CD4-positive, alpha-beta T cell treated with Interleukin-1 beta for 1 hour (primary cell): Measurements from ENCODE around the gene HLCS.

ENCODE experiments used
- DNase-seq, 2 donors: peaks; one replicate each; pipeline ENCODE4 v3.0.0-alpha.2; 2020 to 2022

HLCS gene

GRCh38 chr21:36879827-36880226, 86.6 kb downstream of the HLCS start:
- no peak for DNase-seq

DNA sequence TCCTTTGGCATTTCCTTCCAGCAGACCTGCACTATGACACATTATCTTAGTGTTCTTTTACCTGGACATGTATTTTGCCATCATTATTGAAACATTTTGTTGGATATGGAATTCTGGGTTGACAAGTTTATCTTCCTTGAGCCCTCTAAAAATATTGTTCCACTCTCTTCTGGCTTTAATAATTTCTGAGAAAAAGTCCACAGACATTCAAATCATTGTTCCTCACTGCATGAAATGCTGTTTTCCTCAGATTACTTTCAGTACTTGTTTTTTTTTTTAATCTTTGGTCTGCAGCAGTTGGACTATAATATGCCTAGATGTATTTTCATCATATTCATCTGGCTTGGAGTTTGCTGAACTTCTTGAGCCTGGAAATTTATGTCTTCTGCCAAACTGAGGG, 88.7 kb downstream of the HLCS start:
- DNase-seq = no peak

DNA sequence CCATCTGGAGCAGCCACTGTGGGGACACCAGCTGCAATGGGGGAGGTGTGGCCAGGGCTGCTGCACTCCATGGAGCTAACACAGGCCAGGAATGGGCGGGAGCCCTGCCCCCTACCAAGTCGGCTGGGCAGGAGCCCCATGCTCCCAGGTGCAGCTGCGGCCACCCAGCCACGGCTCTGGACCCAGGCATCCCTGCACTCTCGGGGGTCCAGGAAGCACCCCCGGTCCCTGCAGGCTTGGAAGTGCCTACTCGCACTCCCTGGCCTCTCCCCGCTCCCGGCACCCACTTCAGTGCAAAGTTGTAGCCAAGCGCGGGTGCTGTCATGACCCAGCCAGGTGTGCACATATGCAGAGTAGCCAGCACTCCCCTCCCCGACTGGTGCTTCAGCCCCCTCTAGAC, 91.8 kb downstream of the HLCS start:
- no peak for DNase-seq

DNA sequence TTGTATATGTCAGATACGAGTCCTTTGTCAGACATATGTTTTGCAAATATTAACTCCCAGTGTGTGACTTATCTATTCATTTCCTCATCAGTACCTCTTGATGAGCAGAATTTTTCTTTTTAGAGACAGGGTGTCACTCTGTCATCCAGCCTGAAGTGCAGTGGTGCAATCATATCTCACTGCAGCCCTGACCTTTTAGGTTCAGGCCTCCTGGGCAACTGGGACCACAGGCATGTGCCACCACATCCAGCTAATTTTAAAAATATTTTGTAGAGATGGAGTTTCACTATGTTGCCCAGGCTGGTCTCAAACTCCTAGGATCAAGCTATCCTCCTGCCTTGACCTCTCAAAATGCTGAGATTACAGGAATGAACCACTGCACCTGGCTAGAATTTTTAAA, 93.0 kb downstream of the HLCS start:
- no peak for DNase-seq

DNA sequence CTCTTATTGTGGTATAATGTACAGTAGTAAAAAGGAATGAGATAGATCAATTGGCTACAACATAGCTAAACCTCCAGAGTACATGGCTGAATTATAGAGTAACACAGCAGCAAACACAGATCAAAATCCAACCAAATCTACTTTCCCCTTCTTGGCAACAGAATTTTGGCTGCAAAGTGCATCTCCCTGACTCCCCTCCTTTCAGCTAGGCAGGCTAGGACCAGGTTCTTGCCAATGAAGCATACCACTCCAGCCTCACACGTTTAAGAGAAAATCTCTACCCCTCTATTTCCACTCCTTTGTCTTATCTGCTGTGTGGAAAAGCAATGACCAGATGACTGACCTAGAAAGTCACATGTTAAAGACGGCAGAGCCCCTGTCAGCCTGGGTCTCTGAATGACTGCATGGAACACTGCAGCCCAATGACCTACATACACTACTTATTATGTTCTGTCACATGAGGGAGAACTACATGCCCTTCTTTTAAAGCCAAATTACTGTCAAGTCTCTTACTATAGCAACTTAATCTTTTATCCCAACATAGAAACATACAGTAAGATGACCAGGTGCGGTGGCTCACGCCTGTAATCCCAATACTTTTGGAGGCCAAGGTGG, 99.1 kb downstream of the HLCS start:
- DNase-seq = no peak

GRCh38 chr21:36866419-36866818, 100.0 kb downstream of the HLCS start:
- no peak for DNase-seq

DNA sequence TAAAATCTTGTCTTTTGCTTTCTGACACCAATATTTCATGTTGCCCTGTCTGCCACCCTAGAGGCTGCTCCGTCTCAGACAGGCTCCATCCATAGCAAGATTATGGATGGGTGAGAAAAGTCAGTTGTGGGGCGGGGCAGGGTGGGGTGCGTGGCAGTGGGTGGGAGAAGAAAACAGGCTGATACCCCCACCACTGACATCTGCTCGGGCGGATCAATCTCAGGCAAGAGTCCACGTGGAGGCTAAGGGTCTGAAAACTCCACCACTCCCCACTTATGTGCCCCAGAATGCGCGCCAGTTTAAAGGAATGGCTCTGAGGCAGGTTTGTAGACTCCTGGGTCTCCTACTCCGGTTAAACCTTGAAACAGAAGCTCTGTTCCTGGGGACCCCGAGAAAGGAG, 101.5 kb downstream of the HLCS start:
- no peak for DNase-seq

- no peak for DNase-seq
Measured at GRCh38 chr21:36863260-36863659, 103.2 kb downstream of the HLCS start.

DNA sequence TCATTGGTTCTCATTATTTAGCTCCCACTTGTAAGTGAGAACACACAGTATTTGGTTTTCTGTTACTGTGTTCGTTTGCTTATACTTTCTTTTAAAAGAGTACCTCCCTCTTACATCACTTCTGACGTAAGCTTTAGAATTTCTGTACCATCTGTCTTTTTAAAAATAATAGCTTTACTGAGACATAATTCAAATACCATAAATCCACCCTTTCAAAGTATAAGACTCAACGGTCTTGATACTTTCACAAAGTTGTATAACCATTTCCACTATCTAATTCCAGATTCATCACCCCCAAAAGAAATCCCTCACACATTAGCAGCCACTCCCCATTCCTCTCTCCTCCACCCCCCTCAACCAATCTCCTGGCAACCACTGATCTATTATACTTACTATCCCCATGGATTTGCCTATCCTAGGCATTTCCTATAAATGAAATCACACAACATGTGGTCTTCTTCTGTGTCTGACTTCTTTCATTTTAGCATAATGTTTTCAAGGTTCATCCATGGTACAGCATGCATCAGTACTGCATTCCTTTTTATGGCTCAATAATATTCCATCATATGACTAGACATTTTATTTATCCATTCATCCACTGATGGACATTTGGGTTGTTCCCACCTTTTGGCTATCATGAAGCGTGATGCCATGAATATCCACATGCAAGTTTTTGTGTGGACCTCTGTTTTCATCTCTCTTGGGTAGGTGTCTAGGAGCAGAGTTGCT, 104.7 kb downstream of the HLCS start:
- no peak for DNase-seq

DNA sequence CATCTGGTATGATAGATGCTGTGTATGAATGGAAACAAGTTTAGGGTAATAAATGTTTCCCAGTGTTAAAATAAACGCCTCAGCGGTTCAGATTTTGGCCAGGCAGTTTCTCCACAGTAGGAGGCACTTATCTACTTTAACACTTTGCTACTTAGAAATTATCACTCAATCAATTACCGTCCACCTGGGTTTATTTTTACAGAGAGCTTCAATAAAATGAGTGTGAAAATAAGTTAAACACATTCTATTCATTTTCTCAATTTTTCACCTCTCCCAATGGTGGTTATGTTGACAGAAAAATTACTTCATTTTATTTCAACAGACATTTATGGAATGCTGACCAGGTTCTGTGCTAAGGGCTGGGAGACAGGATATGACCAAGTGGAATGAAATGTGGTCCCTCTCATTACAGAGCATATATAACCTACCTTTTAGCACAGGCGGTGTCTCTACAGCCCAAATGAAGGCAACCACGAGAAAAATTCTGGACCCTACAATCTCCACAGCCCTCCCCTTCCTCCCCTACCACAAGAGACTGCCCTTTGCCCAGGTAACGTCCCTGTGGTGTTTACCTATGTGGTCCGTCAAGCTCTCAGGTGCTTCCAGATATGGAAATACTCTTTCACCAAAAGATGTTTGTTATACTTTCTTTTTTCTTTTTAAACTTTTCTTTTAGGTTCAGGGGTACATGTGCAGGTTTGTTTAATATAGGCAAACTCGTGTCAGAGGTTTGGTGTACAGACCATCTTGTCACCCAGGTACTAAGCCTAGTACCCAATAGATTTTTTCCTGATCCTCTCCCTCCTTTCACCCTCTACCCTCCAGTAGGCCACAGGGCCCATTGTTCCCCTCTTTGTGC, 105.5 kb downstream of the HLCS start:
- no peak for DNase-seq

DNA sequence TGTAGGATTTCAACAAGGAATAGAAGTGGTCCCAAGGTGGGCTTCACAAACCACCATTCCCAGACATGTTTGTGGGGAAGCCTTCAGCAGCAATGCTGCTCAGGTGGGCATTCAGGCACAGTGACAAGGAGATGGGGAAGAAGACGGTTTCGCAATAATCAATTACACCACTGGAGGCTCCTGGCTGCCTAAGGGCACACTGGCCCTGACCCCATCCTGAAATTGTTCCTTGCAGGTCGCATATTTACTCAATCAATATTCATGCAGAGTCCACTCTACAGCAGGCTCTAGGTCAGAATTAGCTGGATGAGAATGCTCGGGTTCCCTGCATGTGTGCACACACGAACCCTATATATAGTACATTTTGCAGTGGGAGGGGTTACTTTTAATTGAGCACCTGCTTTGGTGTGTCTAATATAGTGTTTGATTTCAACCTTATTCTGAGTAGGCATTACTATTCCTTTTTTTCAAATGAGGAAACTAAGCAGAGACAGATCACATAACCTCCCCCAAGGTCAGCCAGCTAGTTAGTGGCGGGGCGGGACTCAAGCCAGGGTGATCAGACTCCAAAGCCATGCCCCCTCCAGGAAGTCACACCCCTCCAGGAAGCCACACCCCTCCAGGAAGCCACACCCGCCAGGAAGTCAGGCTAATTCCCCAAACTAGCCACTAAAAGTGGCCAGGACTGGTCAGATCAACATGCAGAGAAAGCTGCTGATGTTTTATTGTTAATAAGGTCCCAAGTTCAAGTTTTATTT, 106.5 kb downstream of the HLCS start:
- DNase-seq = peak; percentile 49 to 75

DNA sequence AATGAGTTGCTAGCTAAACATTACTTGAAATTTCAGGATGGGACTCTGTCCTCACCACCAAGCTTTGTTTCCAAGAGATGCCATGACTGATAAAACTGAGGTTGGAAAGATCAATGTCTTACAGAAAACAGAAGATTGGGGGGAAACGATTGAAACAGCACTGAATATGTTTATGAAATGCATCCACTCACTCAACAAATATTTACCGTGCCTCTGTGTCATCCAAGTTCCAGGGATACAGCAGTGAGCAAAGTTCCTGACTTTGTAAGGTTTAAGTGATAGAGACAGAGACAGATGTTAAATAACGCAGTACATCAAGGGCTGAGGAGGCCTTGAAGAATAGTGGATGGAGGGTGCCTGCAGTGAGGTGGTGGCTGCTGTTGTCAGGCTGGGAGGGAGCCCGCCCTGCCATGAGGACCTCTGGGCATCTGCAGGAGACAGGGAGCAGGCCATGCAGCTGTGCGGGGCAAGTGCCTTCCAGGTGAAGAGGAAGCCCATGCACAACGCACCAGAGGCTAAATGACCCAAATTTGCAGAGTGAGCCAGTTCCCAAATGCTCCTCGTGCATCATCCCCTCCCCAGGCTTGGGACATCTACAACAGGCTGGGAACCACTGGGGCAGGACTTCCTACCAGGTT, 108.0 kb downstream of the HLCS start:
- DNase-seq = no peak

GRCh38 chr21:36856643-36857042, 109.8 kb downstream of the HLCS start:
- no peak for DNase-seq

GRCh38 chr21:36854391-36854790, 112.1 kb downstream of the HLCS start:
- DNase-seq = no peak

DNA sequence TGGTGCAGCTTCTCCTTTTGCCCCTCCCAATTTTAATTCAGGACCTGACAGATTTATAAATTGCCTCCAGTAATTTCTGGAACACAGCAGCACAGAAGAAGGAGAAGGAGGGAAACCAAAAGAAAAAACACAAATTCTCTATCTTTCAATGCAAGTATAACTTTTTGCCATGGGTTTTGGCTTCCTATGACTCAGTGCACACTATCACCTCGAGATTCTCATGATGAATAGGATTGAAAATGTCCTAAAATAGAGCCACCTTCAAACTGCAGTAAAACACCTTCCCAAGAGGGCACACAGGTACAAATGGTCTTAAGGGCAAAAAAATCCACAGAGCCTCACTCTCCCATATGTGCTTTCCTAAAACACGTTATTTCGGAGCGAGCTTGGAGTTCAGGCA, 113.6 kb downstream of the HLCS start:
- no peak for DNase-seq

GRCh38 chr21:36852293-36852692, 114.2 kb downstream of the HLCS start:
- no peak for DNase-seq

DNA sequence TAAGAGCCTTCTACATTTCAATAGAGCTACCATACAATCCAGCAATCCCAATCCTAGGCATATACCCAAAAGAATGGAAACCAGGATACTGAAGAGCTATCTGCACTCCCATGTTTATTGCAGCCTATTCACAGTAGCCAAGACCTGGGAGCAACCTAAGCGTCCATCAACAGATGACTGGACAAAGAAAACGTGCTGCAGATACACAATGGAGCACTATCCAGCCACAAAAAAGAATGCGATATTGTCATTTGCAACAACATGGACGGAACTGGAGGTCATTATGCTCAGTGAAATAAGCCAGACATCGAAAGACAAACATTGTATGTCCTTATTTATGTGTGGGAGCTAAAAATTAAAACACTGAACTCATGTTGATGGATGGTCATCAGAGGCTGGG, 115.3 kb downstream of the HLCS start:
- no peak for DNase-seq

DNA sequence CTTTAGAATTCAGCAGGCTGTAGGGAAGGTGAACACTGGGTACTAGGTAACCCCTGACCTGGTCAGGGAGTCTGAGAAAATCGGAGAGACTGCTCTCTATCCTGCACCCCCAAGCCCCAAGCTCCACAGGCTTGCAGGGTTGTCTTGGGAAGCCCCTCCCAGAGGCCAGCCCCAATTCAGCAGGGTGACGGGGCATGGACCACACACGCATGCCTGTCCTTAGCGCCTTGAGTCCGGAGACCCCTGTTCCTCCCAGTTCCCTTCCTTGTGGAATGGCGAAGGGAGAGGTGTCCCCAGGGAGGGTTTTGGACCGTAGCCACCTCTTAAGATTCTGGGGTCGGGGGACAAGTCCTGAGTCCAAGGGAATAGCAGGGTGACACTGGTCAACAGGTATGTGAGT, 116.1 kb downstream of the HLCS start:
- DNase-seq = no peak

DNA sequence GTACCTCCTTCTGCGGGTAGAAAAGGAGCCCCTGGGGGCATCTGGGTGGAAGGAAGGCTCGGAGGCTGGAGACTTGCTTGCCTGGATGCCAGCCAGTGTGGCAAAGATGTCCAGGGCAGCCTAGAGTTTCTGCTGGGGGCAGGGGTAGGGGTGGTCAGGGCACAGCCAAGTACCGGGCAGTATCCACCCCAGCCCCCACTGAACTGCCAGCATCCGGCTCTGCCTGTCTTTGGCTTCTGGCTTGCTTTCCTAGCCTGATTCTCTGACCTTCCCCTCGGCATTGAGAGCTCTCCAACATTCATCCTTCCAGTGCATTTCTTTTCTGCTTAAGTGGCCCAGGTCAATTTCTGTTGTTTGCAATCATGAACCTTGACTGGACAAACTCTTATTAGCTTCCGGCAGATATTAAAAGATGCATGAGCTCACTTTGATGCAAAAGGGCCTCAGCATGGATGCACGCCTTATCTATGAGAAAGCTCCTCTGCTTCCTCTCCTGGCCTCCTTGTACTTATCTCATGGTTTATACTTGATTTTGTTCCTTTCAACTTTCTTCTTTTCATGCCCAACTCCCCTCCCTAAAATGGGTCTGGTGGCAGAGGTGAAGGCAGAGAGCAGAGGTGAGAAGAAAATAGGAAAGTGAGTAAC, 116.9 kb downstream of the HLCS start:
- no peak for DNase-seq

GRCh38 chr21:36848730-36849274, 117.7 kb downstream of the HLCS start:
- no peak for DNase-seq

- DNase-seq = no peak
Measured at GRCh38 chr21:36847189-36847588, 119.3 kb downstream of the HLCS start.

DNA sequence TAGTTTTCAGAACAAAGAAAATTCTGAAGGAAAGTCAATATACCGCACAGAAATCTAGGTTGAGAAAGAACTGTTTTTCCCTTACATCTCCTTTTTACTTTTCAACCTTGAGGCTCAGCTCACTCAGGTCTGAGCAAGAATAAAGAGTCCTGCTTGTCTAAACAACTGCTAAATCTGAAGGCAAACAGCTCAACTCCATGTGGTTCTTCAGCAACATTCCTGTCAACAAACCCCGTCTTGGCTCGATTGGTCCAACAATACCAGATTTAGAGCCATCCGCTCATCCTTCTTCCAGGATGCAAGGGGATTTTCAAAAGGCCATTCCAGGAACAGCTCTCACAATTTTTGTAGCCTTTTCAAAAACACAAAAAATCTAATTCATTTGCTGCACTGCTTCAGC, 119.8 kb downstream of the HLCS start:
- DNase-seq = no peak
